ENCODE data around the gene CEP170B.

- TF ChIP-seq TAF1 (IDR thresholded peaks at IDR 0.05; ENCODE audit: borderline replicate concordance, low read depth, low read length) (no peak), POLR2AphosphoS5 (IDR thresholded peaks at IDR 0.05; ENCODE audit: low read depth, low read length) (no peak)
Measured at GRCh38 chr14:104931771-104932675, 67.0 kb downstream of the CEP170B start.
